ENCODE results near the gene FOXN3. TPM values are rescaled to one million over a fixed set of nuclear protein-coding genes. Genes with fewer than 3 reads are reported as not detected.

The FOXN3 gene
- total and polyA plus RNA-seq, 8 donors: 8.8 to 58.0 (median 31.7) TPM

- no peak for FAIRE-seq
- 49 to 54% methylated on average over 2 of the region's 2 CpGs for WGBS, 2 donors
- no peaks in the 10 kb centered on the region for H3K4me1 ChIP-seq
Measured at GRCh38 chr14:89134640-89135039, 282.4 kb downstream of the FOXN3 start.

GRCh38 chr14:89131004-89131750 lies 285.9 kb downstream of the FOXN3 start:
- ATAC-seq (no peak), FAIRE-seq (no peak), DNase-seq (no peak)
- TF ChIP-seq CTCF (IDR thresholded peaks at IDR 0.05): no peak
- no peak overlapping the region for H3K27ac ChIP-seq
- H3K9me3 ChIP-seq: no peaks in the 10 kb centered on the region
- H3K27me3 ChIP-seq: no peaks in the 10 kb centered on the region
- WGBS, 2 donors: 72 to 81% methylated on average over 6 of the region's 6 CpGs
- no peak overlapping the region for H3K4me3 ChIP-seq
- no peaks in the 10 kb centered on the region for H3K4me1 ChIP-seq
- intact Hi-C loops (cut with DNase I): no loop called here
- H3K36me3 ChIP-seq: no peaks in the 10 kb centered on the region

More at GRCh38 chr14:89134640-89135039, 282.4 kb downstream of the FOXN3 start:
- no peaks in the 10 kb centered on the region for H3K36me3 ChIP-seq
- DNase-seq: no peak
- no peaks in the 10 kb centered on the region for H3K27me3 ChIP-seq
- H3K27ac ChIP-seq: no peak overlapping the region
- peak in 2 of 4 donors; percentile 52 for ATAC-seq
- TF ChIP-seq CTCF (IDR thresholded peaks at IDR 0.05): no peak
- intact Hi-C loops (cut with DNase I): no loop called here
- H3K4me3 ChIP-seq: no peak overlapping the region
- no peaks in the 10 kb centered on the region for H3K9me3 ChIP-seq

GRCh38 chr14:89129570-89129969 lies 287.5 kb downstream of the FOXN3 start:
- H3K36me3 ChIP-seq: no peaks in the 10 kb centered on the region
- ATAC-seq: no peak
- no peaks in the 10 kb centered on the region for H3K9me3 ChIP-seq
- no peaks in the 10 kb centered on the region for H3K4me1 ChIP-seq
- TF ChIP-seq CTCF (IDR thresholded peaks at IDR 0.05): no peak
- DNase-seq: no peak
- FAIRE-seq: no peak
- H3K27ac ChIP-seq: no peak overlapping the region
- intact Hi-C loops (cut with DNase I): no loop called here
- H3K4me3 ChIP-seq: no peak overlapping the region
- no peaks in the 10 kb centered on the region for H3K27me3 ChIP-seq
- 77 to 81% methylated on average over 6 of the region's 6 CpGs for WGBS, 2 donors

- Histone ChIP-seq H3K27me3 (no peaks in the 10 kb centered on the region), H3K4me3 (no peak overlapping the region), H3K36me3 (no peaks in the 10 kb centered on the region), H3K27ac (no peak overlapping the region), H3K9me3 (no peaks in the 10 kb centered on the region), H3K4me1 (no peaks in the 10 kb centered on the region)
- TF ChIP-seq CTCF (IDR thresholded peaks at IDR 0.05): no peak
- ATAC-seq (no peak), FAIRE-seq (no peak), DNase-seq (no peak)
- intact Hi-C loops (cut with DNase I): no loop called here
- 81 to 89% methylated on average over 10 of the region's 10 CpGs for WGBS, 2 donors
Measured at GRCh38 chr14:89128311-89129026, 288.6 kb downstream of the FOXN3 start.

- DNase-seq (no peak), FAIRE-seq (no peak), ATAC-seq (no peak)
- Histone ChIP-seq H3K4me1 (no peaks in the 10 kb centered on the region), H3K9me3 (no peaks in the 10 kb centered on the region), H3K27me3 (no peaks in the 10 kb centered on the region), H3K36me3 (no peaks in the 10 kb centered on the region), H3K4me3 (no peak overlapping the region), H3K27ac (no peak overlapping the region)
- TF ChIP-seq CTCF (IDR thresholded peaks at IDR 0.05): no peak
- 45 to 57% methylated on average over 4 of the region's 4 CpGs for WGBS, 2 donors
- intact Hi-C loops (cut with DNase I): no loop called here
Measured at GRCh38 chr14:89126461-89126860, 290.6 kb downstream of the FOXN3 start.

All from pancreas (tissue), 10 donors.